ENCODE data around the gene RUVBL2.

The RUVBL2 gene

DNA sequence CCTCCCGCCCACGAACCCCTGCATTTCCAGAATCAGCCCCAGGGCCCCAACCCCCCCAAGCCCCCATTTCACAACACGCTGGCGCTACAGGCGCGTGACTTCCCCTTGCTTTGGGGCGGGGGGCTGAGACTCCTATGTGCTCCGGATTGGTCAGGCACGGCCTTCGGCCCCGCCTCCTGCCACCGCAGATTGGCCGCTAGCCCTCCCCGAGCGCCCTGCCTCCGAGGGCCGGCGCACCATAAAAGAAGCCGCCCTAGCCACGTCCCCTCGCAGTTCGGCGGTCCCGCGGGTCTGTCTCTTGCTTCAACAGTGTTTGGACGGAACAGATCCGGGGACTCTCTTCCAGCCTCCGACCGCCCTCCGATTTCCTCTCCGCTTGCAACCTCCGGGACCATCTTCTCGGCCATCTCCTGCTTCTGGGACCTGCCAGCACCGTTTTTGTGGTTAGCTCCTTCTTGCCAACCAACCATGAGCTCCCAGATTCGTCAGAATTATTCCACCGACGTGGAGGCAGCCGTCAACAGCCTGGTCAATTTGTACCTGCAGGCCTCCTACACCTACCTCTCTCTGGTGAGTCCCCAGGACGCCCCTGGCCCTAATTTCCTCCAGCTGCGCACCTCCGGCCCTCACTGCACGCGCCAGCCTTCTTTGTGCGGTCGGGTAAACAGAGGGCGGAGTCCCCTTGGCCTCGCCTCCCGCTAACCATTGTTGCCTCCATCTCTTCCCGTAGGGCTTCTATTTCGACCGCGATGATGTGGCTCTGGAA, 28.5 kb upstream of the RUVBL2 start, which contains the start of gene FTL (continued):
- no peak for TF ChIP-seq ZNF292 (tag by site-specific recombination; IDR thresholded peaks at IDR 0.05; ENCODE audit: borderline replicate concordance, low read depth)
- TF ChIP-seq ZEB2 (tag by site-specific recombination; IDR thresholded peaks at IDR 0.05), result peak; percentile 37; the same call in 1 of the 2 replicates
- no peak for TF ChIP-seq ZNF157 (tag by site-specific recombination; IDR thresholded peaks at IDR 0.05)
- TF ChIP-seq ZNF19 (tag by site-specific recombination; IDR thresholded peaks at IDR 0.05; ENCODE audit: low read depth), result no peak
- TF ChIP-seq GFI1B (tag by site-specific recombination; IDR thresholded peaks at IDR 0.05), result no peak
- TF ChIP-seq KLF17 (tag by site-specific recombination; IDR thresholded peaks at IDR 0.05), result no peak
- TF ChIP-seq ZNF76 (tag by site-specific recombination; IDR thresholded peaks at IDR 0.05; ENCODE audit: borderline replicate concordance, low read depth), result no peak
- no peak for TF ChIP-seq ZFP41 (tag by site-specific recombination; IDR thresholded peaks at IDR 0.05; ENCODE audit: borderline replicate concordance)
- TF ChIP-seq SP2 (tag by site-specific recombination; IDR thresholded peaks at IDR 0.05), result peak; percentile 89
- no peak for TF ChIP-seq ZNF24 (tag by site-specific recombination; IDR thresholded peaks at IDR 0.05)
- no peak for TF ChIP-seq ZNF433 (tag by site-specific recombination; IDR thresholded peaks at IDR 0.05; ENCODE audit: low read depth)
- TF ChIP-seq ZNF132 (tag by site-specific recombination; IDR thresholded peaks at IDR 0.05; ENCODE audit: borderline replicate concordance), result no peak
- TF ChIP-seq ZNF223 (tag by site-specific recombination; IDR thresholded peaks at IDR 0.05), result no peak
- TF ChIP-seq ZNF169 (tag by site-specific recombination; IDR thresholded peaks at IDR 0.05), result no peak; the same call in 1 of the 2 replicates
- TF ChIP-seq HOXD13 (CRISPR knock-in tag; IDR thresholded peaks at IDR 0.05; ENCODE audit: borderline replicate concordance), result no peak
- peak; percentile 92 for TF ChIP-seq ZBTB17 (tag by site-specific recombination; IDR thresholded peaks at IDR 0.05)
- TF ChIP-seq SCRT2 (tag by site-specific recombination; IDR thresholded peaks at IDR 0.05), result peak; percentile 72
- no peak for TF ChIP-seq INSM2 (tag by site-specific recombination; IDR thresholded peaks at IDR 0.05)
- TF ChIP-seq ZSCAN23 (tag by site-specific recombination; IDR thresholded peaks at IDR 0.05), result no peak
- TF ChIP-seq ZBTB1 (tag by site-specific recombination; IDR thresholded peaks at IDR 0.05), result no peak
- TF ChIP-seq ZNF514 (tag by site-specific recombination; IDR thresholded peaks at IDR 0.05), result no peak
- no peak for TF ChIP-seq ZNF155 (tag by site-specific recombination; IDR thresholded peaks at IDR 0.05)
- no peak for TF ChIP-seq ZNF664 (tag by site-specific recombination; IDR thresholded peaks at IDR 0.05)
- no peak for TF ChIP-seq ZNF529 (tag by site-specific recombination; IDR thresholded peaks at IDR 0.05; ENCODE audit: insufficient replicate concordance)
- TF ChIP-seq PRDM6 (tag by site-specific recombination; IDR thresholded peaks at IDR 0.05), result no peak
- no peak for TF ChIP-seq ZFP3 (tag by site-specific recombination; IDR thresholded peaks at IDR 0.05; ENCODE audit: low read depth)
- TF ChIP-seq MEIS1 (CRISPR knock-in tag; IDR thresholded peaks at IDR 0.05; ENCODE audit: borderline replicate concordance), result no peak
- TF ChIP-seq, protein P1, sequence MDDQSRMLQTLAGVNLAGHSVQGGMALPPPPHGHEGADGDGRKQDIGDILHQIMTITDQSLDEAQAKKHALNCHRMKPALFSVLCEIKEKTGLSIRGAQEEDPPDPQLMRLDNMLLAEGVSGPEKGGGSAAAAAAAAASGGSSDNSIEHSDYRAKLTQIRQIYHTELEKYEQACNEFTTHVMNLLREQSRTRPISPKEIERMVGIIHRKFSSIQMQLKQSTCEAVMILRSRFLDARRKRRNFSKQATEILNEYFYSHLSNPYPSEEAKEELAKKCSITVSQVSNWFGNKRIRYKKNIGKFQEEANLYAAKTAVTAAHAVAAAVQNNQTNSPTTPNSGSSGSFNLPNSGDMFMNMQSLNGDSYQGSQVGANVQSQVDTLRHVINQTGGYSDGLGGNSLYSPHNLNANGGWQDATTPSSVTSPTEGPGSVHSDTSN (CRISPR knock-in tag; IDR thresholded peaks at IDR 0.05), result no peak
- TF ChIP-seq ELK4 (IDR thresholded peaks at IDR 0.05; ENCODE audit: borderline replicate concordance, low read depth, low read length), result no peak
- TF ChIP-seq, protein P2, sequence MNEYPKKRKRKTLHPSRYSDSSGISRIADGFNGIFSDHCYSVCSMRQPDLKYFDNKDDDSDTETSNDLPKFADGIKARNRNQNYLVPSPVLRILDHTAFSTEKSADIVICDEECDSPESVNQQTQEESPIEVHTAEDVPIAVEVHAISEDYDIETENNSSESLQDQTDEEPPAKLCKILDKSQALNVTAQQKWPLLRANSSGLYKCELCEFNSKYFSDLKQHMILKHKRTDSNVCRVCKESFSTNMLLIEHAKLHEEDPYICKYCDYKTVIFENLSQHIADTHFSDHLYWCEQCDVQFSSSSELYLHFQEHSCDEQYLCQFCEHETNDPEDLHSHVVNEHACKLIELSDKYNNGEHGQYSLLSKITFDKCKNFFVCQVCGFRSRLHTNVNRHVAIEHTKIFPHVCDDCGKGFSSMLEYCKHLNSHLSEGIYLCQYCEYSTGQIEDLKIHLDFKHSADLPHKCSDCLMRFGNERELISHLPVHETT (tag by site-specific recombination; IDR thresholded peaks at IDR 0.05), result peak; percentile 31; the same call in 1 of the 2 replicates
- TF ChIP-seq ZFP37 (tag by site-specific recombination; IDR thresholded peaks at IDR 0.05), result peak; percentile 93; the same call in 1 of the 2 replicates
- peak; percentile 51 for TF ChIP-seq ZNF23 (tag by site-specific recombination; IDR thresholded peaks at IDR 0.05; ENCODE audit: borderline replicate concordance)
- no peak for TF ChIP-seq ZNF37A (tag by site-specific recombination; IDR thresholded peaks at IDR 0.05)
- no peak for TF ChIP-seq ZFHX2 (tag by site-specific recombination; conservative IDR thresholded peaks at IDR 0.05)
